ENCODE results near the gene CDK8.

CDK8 gene

GRCh38 chr13:26445092-26445491 lies 191.2 kb downstream of the CDK8 start:
- no peak for DNase-seq (ENCODE audit: low spot score)

- no peak for DNase-seq (ENCODE audit: low spot score)
These were observed 192.8 kb downstream of the CDK8 start for GRCh38 chr13:26446751-26447150.

- no peak for DNase-seq (ENCODE audit: low spot score)
These were observed 194.1 kb downstream of the CDK8 start for GRCh38 chr13:26448032-26448431.

GRCh38 chr13:26449063-26449848 lies 195.3 kb downstream of the CDK8 start:
- DNase-seq (ENCODE audit: low spot score), result peak; percentile 73

All from SW480 (cell line).